Measurements from ENCODE around the gene CCDC171. TPM values are rescaled to one million over a fixed set of nuclear protein-coding genes. Genes with fewer than 3 reads are reported as not detected.

CCDC171 gene
- total and polyA plus RNA-seq, 2 donors, result 1.6 to 20.4 TPM

- no peak overlapping the region for H3K4me3 ChIP-seq (ENCODE audit: low read depth, low read length)
- H3K27ac ChIP-seq (ENCODE audit: low read depth), result no peak overlapping the region
- DNase-seq (ENCODE audit: extremely low spot score), result no peak
- no peaks in the 10 kb centered on the region for H3K4me1 ChIP-seq (ENCODE audit: insufficient read depth)
- H3K36me3 ChIP-seq (ENCODE audit: insufficient read depth), result no peaks in the 10 kb centered on the region
- WGBS, result 81% methylated on average over 7 of the region's 7 CpGs
Observed at GRCh38 chr9:15999422-16000339, 446.8 kb downstream of the CCDC171 start.

DNA sequence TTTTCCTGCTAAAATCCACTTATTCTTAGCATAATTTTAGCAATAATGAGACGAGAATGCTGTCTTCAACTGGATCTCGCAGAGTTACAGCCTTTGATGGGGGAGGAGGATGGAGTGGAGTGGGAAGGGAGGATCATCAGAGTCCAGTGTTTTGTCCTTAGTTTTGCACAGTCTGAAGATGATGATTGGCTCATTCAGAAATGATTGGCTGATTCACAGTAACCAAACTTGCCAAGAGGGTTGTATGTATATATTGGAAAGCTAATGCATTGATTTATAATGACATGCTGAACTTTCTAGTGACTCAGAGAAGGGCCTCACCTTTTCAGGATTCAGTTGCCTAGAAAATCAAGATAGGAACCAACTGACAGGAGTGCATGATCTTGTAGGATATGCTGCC lies 448.0 kb downstream of the CCDC171 start:
- no peaks in the 10 kb centered on the region for H3K4me1 ChIP-seq (ENCODE audit: insufficient read depth)
- H3K27ac ChIP-seq (ENCODE audit: low read depth), result no peak overlapping the region
- WGBS, result 94% methylated on average over 2 of the region's 2 CpGs
- H3K4me3 ChIP-seq (ENCODE audit: low read depth, low read length), result no peak overlapping the region
- no peaks in the 10 kb centered on the region for H3K36me3 ChIP-seq (ENCODE audit: insufficient read depth)
- no peak for DNase-seq (ENCODE audit: extremely low spot score)

- 95% methylated on average over 2 of the region's 2 CpGs for WGBS
- DNase-seq (ENCODE audit: extremely low spot score), result no peak
- Histone ChIP-seq H3K4me1 (ENCODE audit: insufficient read depth) (no peaks in the 10 kb centered on the region), H3K27ac (ENCODE audit: low read depth) (no peak overlapping the region), H3K36me3 (ENCODE audit: insufficient read depth) (no peaks in the 10 kb centered on the region), H3K4me3 (ENCODE audit: low read depth, low read length) (no peak overlapping the region)
Observed at GRCh38 chr9:16001856-16002255, 449.0 kb downstream of the CCDC171 start.

- H3K27ac ChIP-seq (ENCODE audit: low read depth), result no peak overlapping the region
- DNase-seq (ENCODE audit: extremely low spot score), result no peak
- WGBS, result 89% methylated on average over 3 of the region's 3 CpGs
- no peak overlapping the region for H3K4me3 ChIP-seq (ENCODE audit: low read depth, low read length)
- H3K36me3 ChIP-seq (ENCODE audit: insufficient read depth), result no peaks in the 10 kb centered on the region
- no peaks in the 10 kb centered on the region for H3K4me1 ChIP-seq (ENCODE audit: insufficient read depth)
Observed at GRCh38 chr9:16002816-16003215, 450.0 kb downstream of the CCDC171 start.

DNA sequence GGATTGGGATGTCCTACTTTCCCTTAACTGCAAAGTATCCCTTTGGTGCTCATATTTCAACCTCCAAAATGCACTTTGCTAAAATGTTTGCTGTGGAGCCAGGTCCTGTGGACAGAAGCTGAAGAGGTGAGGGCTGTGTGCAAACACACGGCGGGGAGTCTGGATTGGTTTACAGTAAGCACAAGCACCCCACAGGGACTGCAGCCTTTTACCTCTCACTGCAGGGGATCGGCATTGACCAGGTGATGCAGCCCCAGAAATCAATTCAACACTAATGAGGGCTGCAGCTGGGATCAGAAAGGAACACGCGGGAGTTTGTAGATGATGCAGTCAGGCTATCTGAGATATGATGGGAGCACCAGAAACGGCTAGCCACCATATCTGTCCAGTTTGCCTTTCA lies 450.9 kb downstream of the CCDC171 start:
- no peak overlapping the region for H3K27ac ChIP-seq (ENCODE audit: low read depth)
- 81% methylated on average over 6 of the region's 6 CpGs for WGBS

DNA sequence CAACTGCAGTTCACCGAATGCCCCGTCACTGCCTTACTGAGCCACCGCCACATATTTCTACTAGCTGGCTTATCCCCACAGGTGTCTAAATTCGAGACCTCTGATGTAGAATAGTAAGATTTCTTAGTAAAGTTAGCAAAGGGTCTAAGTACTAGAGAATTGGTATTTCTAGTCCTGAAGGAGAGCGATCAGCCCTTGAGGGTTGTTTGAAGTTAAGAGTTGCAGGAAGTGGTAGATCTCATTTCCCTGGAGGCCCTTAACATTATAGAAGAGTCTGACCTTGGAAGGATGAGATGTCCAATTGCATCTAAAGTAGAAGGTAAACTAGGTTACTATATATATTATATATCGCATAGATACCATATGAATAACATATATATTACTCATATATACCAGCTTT lies 451.8 kb downstream of the CCDC171 start:
- WGBS, result 96% methylated on average over 6 of the region's 6 CpGs

More for the DNA sequence above, 450.9 kb downstream of the CCDC171 start:
- Histone ChIP-seq H3K4me3 (ENCODE audit: low read depth, low read length) (no peak overlapping the region), H3K4me1 (ENCODE audit: insufficient read depth) (no peaks in the 10 kb centered on the region), H3K36me3 (ENCODE audit: insufficient read depth) (no peaks in the 10 kb centered on the region)
- DNase-seq (ENCODE audit: extremely low spot score), result no peak

DNA sequence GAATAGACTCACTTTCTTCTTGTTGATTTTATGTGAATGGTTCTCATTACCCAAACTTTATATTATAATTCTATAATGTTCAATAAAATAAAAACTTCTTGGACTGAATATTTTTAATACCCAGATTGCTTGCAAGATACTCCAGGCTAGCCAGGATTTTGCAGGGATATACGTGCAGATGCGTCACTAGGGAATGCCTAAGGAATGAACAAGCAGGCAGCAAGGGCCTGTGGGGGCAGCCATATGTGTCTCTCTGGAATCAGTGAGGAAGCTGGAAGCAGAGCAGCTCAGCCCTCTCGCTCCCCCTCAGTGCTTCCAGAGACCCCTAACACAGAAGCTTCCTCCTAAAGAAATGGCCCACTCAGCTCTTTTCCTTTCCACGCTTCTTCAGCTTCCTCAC lies 457.4 kb downstream of the CCDC171 start:
- Histone ChIP-seq H3K4me1 (ENCODE audit: insufficient read depth) (no peaks in the 10 kb centered on the region), H3K4me3 (ENCODE audit: low read depth, low read length) (no peak overlapping the region), H3K36me3 (ENCODE audit: insufficient read depth) (no peaks in the 10 kb centered on the region), H3K27ac (ENCODE audit: low read depth) (no peak overlapping the region)
- WGBS, result 91% methylated on average over 4 of the region's 4 CpGs
- no peak for DNase-seq (ENCODE audit: extremely low spot score)

More for the DNA sequence above, 451.8 kb downstream of the CCDC171 start:
- Histone ChIP-seq H3K4me3 (ENCODE audit: low read depth, low read length) (no peak overlapping the region), H3K36me3 (ENCODE audit: insufficient read depth) (no peaks in the 10 kb centered on the region), H3K4me1 (ENCODE audit: insufficient read depth) (no peaks in the 10 kb centered on the region), H3K27ac (ENCODE audit: low read depth) (no peak overlapping the region)
- no peak for DNase-seq (ENCODE audit: extremely low spot score)

DNA sequence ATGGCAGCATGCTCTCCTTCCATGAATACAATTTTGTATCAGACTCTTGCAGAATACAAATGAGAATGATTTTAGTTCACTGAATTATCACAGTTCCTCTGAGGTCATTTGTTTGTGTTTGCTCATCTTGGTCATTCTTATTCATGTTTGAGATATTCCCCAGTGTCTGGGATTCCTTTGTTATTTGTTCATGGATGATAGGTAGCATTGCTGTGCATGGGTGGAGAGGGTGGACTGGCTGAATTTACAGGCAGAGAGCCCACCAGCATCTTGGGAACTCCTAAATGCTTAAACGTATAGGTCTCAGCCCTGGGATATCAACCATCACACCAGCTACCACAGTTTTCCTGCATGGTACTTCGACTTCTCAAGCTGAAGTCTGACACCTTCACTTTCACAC lies 459.8 kb downstream of the CCDC171 start:
- 81% methylated on average over 2 of the region's 2 CpGs for WGBS
- Histone ChIP-seq H3K27ac (ENCODE audit: low read depth) (no peak overlapping the region), H3K4me3 (ENCODE audit: low read depth, low read length) (no peak overlapping the region), H3K36me3 (ENCODE audit: insufficient read depth) (no peaks in the 10 kb centered on the region), H3K4me1 (ENCODE audit: insufficient read depth) (no peaks in the 10 kb centered on the region)
- no peak for DNase-seq (ENCODE audit: extremely low spot score)

GRCh38 chr9:16013366-16013765 lies 460.5 kb downstream of the CCDC171 start:
- DNase-seq (ENCODE audit: extremely low spot score), result no peak
- H3K4me3 ChIP-seq (ENCODE audit: low read depth, low read length), result no peak overlapping the region
- 91% methylated on average over 5 of the region's 5 CpGs for WGBS

GRCh38 chr9:16013826-16014225 lies 461.0 kb downstream of the CCDC171 start:
- no peak for DNase-seq (ENCODE audit: extremely low spot score)
- no peaks in the 10 kb centered on the region for H3K36me3 ChIP-seq (ENCODE audit: insufficient read depth)

More at GRCh38 chr9:16013366-16013765, 460.5 kb downstream of the CCDC171 start:
- Histone ChIP-seq H3K27ac (ENCODE audit: low read depth) (no peak overlapping the region), H3K4me1 (ENCODE audit: insufficient read depth) (no peaks in the 10 kb centered on the region), H3K36me3 (ENCODE audit: insufficient read depth) (no peaks in the 10 kb centered on the region)

GRCh38 chr9:16022228-16022627 lies 469.4 kb downstream of the CCDC171 start:
- no peak for DNase-seq (ENCODE audit: extremely low spot score)
- Histone ChIP-seq H3K27ac (ENCODE audit: low read depth) (no peak overlapping the region), H3K4me1 (ENCODE audit: insufficient read depth) (no peaks in the 10 kb centered on the region), H3K36me3 (ENCODE audit: insufficient read depth) (no peaks in the 10 kb centered on the region), H3K4me3 (ENCODE audit: low read depth, low read length) (no peak overlapping the region)
- WGBS, result 59% methylated on average over 3 of the region's 3 CpGs

More at GRCh38 chr9:16013826-16014225, 461.0 kb downstream of the CCDC171 start:
- WGBS, result 79% methylated on average over 1 of the region's 1 CpG
- Histone ChIP-seq H3K27ac (ENCODE audit: low read depth) (no peak overlapping the region), H3K4me1 (ENCODE audit: insufficient read depth) (no peaks in the 10 kb centered on the region), H3K4me3 (ENCODE audit: low read depth, low read length) (no peak overlapping the region)

DNA sequence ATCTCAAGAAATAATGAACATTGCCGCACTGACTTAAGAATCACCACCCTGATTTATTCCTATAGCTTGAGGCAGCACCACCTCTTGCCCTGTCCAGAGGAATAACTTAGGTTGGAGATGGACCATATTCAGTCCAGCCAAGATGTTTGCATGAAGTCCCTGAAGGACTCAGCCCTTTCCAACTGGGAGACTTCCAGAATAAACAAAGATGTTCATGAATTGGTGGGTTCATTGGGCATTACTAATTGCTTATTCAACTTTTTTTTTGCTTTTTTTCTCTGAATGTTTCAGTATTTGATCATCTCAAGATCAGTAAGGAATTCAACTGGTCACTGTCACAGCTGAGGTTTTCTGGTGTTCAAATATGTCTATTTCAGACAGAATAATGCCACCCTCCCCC lies 470.6 kb downstream of the CCDC171 start:
- Histone ChIP-seq H3K36me3 (ENCODE audit: insufficient read depth) (no peaks in the 10 kb centered on the region), H3K27ac (ENCODE audit: low read depth) (no peak overlapping the region), H3K4me3 (ENCODE audit: low read depth, low read length) (no peak overlapping the region), H3K4me1 (ENCODE audit: insufficient read depth) (no peaks in the 10 kb centered on the region)
- 96% methylated on average over 1 of the region's 1 CpG for WGBS
- no peak for DNase-seq (ENCODE audit: extremely low spot score)
